Choroid plexus epithelial cell (primary cell): Measurements from ENCODE around the gene PRKCA.
"Not testable (repeated sequence)": the region's sequence is repeated elsewhere in the genome, so short reads cannot be mapped to it uniquely, and the experiment has no call there.

ENCODE experiments used
- DNase-seq: peaks from one replicate; pipeline ENCODE4 v3.0.0-alpha.2; 2010; ENCODE audit warnings: low read depth
- H3K4me3 ChIP-seq: 2 replicates; pipeline ENCODE4 v1.5.1; 2011; ENCODE audit warnings: low read depth, mild to moderate bottlenecking, control low read depth, low read length, moderate library complexity
- TF ChIP-seq, protein P1 (sequence below): conservative IDR thresholded peaks from 2 replicates; pipeline ENCODE4 v1.5.1; 2011; ENCODE audit warnings: low read depth, mild to moderate bottlenecking, control low read depth, inconsistent platforms, low read length, moderate library complexity

The PRKCA gene

DNA sequence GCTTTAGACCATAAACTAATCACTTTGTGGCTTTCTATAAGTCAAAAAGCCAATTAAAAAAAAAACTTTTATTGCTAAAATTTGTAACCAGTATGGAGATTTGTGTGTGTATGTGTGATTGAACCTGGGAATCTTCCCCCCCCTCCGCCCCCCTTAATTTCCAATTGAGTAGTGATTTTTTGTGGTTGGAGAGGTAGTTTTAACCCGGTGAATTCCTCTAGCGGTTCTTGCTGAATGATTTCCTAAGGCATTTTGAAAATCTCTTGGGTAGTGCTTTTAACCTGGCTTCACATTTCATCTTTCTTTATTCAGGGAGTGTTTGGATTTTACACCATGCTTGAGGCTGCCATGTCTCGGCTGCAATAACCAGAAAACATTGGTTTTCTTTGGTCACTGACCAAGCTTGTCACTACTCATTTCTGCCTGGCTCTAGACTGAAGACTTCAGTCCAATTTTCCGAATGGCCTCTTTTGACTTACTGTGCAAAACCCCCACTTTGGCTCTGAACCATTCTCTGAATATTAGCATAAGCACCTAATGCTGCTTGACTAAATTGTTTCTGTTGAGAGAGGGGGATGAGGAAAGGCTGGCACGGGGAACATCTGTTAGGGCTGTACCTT is 35.6 kb downstream of the PRKCA start:
- TF ChIP-seq, protein P1, sequence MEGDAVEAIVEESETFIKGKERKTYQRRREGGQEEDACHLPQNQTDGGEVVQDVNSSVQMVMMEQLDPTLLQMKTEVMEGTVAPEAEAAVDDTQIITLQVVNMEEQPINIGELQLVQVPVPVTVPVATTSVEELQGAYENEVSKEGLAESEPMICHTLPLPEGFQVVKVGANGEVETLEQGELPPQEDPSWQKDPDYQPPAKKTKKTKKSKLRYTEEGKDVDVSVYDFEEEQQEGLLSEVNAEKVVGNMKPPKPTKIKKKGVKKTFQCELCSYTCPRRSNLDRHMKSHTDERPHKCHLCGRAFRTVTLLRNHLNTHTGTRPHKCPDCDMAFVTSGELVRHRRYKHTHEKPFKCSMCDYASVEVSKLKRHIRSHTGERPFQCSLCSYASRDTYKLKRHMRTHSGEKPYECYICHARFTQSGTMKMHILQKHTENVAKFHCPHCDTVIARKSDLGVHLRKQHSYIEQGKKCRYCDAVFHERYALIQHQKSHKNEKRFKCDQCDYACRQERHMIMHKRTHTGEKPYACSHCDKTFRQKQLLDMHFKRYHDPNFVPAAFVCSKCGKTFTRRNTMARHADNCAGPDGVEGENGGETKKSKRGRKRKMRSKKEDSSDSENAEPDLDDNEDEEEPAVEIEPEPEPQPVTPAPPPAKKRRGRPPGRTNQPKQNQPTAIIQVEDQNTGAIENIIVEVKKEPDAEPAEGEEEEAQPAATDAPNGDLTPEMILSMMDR = no peak
- no peak for DNase-seq
- H3K4me3 ChIP-seq = no peak overlapping the region

- TF ChIP-seq, protein P1 = no peak
- no peak for DNase-seq
- H3K4me3 ChIP-seq = no peak overlapping the region
These were observed 36.5 kb downstream of the PRKCA start for GRCh38 chr17:66338937-66339336.

GRCh38 chr17:66339561-66339960 is 37.1 kb downstream of the PRKCA start:
- no peak for DNase-seq
- H3K4me3 ChIP-seq = no peak overlapping the region
- TF ChIP-seq, protein P1 = no peak

DNA sequence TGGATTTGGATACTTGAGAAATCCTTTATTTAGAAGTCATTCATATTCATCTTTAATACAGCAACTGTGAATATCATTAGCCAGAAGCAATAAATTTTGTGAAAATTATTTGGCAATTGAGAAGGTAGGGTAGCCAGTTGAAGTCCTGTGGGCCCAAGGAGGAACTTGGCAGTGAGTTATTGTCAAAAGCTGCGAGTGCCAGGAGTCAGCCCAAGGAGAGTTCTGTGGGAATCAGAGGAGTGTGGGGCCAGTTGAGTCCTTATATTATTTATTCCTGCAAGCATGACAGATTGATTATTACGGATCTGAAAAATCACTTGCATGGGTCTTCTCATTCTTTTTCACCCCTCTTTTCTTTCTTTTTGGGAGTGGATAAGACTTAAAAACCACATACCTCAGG is 38.3 kb downstream of the PRKCA start:
- TF ChIP-seq, protein P1 = no peak

DNA sequence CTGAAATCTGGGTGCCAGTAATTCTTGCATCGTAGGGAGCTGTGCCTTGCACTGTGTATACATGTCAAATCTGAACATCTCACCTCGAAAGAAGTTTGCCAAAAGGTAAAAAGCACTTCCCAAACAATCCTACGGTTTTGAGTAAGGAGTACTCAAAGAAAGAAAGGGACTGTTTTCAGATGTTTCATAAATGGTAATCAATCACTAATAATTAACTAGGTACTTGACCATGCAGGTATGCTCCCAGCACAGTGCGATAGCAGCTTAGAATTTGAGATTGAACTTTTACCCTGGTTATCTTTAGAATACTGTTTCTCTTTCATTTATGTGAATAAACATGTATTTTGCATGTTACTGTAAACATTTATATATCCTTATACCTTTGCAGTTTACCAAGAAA is 39.0 kb downstream of the PRKCA start:
- TF ChIP-seq, protein P1 = no peak

More for the DNA sequence above, 38.3 kb downstream of the PRKCA start:
- H3K4me3 ChIP-seq = no peak overlapping the region
- no peak for DNase-seq

DNA sequence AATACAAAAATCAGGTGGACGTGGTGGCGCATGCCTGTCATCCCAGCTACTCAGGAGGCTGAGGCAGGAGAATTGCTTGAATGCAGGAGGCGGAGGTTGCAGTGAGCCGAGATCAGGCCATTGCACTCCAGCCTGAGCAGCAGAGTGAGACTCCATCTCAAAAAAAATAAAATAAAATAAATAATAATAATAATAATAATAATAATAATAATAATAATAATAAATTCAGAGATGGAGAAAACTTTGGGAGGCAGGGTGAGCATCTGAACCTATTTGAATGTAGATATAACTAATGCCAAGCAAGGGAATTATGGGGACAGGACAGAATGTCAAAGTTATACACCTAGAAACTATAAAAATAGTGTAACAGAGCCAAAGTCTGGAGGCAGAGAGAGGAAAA is 39.9 kb downstream of the PRKCA start:
- H3K4me3 ChIP-seq, DNase-seq: not testable (repeated sequence)

More for the DNA sequence above, 39.0 kb downstream of the PRKCA start:
- H3K4me3 ChIP-seq = no peak overlapping the region
- DNase-seq = no peak

GRCh38 chr17:66343531-66344078 is 41.2 kb downstream of the PRKCA start:
- TF ChIP-seq, protein P1 = no peak
- H3K4me3 ChIP-seq = no peak overlapping the region
- DNase-seq = peak; percentile 35
